Subcutaneous abdominal adipose tissue (tissue), 5 donors: ENCODE results near the gene IFITM5.

ENCODE experiments used
- H3K27ac ChIP-seq: one replicate; pipeline ENCODE4 v1.7.0; 2013; ENCODE audit warnings: low read depth, mild to moderate bottlenecking, inconsistent platforms, low read length, moderate library complexity
- H3K27me3 ChIP-seq, 5 donors: one replicate each; pipeline ENCODE4 v1.7.0; 2013; ENCODE audit warnings: low read length in 5 of 5, inconsistent platforms in 1 of 5; ENCODE audit not compliant: control insufficient read depth in 5 of 5, insufficient read depth in 4 of 5
- H3K36me3 ChIP-seq, 5 donors: one replicate each; pipeline ENCODE4 v1.7.0; 2013; ENCODE audit warnings: low read length in 5 of 5; ENCODE audit not compliant: control insufficient read depth in 5 of 5, insufficient read depth in 5 of 5
- H3K4me1 ChIP-seq, 5 donors: one replicate each; pipeline ENCODE4 v1.7.0; 2013; ENCODE audit warnings: low read length in 5 of 5, mild to moderate bottlenecking in 3 of 5, moderate library complexity in 1 of 5; ENCODE audit not compliant: control insufficient read depth in 5 of 5, insufficient read depth in 5 of 5
- H3K4me3 ChIP-seq, 5 donors: one replicate each; pipeline ENCODE4 v1.7.0; 2013; ENCODE audit warnings: low read length in 5 of 5, low read depth in 1 of 5
- H3K9ac ChIP-seq, 5 donors: one replicate each; pipeline ENCODE4 v1.7.0; 2013; ENCODE audit warnings: low read length in 5 of 5, mild to moderate bottlenecking in 4 of 5, moderate library complexity in 3 of 5
- H3K9me3 ChIP-seq, 5 donors: one replicate each; pipeline ENCODE4 v1.7.0; 2013; ENCODE audit warnings: low read length in 5 of 5; ENCODE audit not compliant: control insufficient read depth in 5 of 5
- donor health status: healthy.
- donor health status: healthy.
- donor health status: healthy.
- donor health status: healthy.
- donor health status: healthy.

Gene IFITM5

GRCh38 chr11:284105-285020 is 15.0 kb downstream of the IFITM5 start:
- Histone ChIP-seq H3K36me3 (no peaks in the 10 kb centered on the region), H3K9me3 (no peaks in the 10 kb centered on the region), H3K27me3 (peaks cover 25 to 68% (median 41%) of the 10 kb centered on the region in 5 donors), H3K4me1 (peaks cover 0 to 36% (median 30%) of the 10 kb centered on the region in 5 donors), H3K27ac (no peak overlapping the region), H3K4me3 (no peak overlapping the region), H3K9ac (no peak overlapping the region)

GRCh38 chr11:283405-284104 is 15.8 kb downstream of the IFITM5 start:
- H3K9me3 ChIP-seq, result no peaks in the 10 kb centered on the region
- H3K4me3 ChIP-seq, result no peak overlapping the region
- H3K27ac ChIP-seq, result no peak overlapping the region
- peaks cover 31 to 76% (median 47%) of the 10 kb centered on the region in 5 donors for H3K27me3 ChIP-seq
- H3K9ac ChIP-seq, result no peak overlapping the region
- no peaks in the 10 kb centered on the region for H3K36me3 ChIP-seq
- peaks cover 0 to 41% (median 32%) of the 10 kb centered on the region in 5 donors for H3K4me1 ChIP-seq

GRCh38 chr11:282630-283360 is 16.5 kb downstream of the IFITM5 start:
- Histone ChIP-seq H3K9ac (no peak overlapping the region), H3K4me1 (peaks cover 0 to 34% (median 26%) of the 10 kb centered on the region in 5 donors), H3K27me3 (peaks cover 38 to 78% (median 51%) of the 10 kb centered on the region in 5 donors), H3K36me3 (no peaks in the 10 kb centered on the region), H3K4me3 (no peak overlapping the region), H3K27ac (no peak overlapping the region), H3K9me3 (no peaks in the 10 kb centered on the region)

- peaks cover 0 to 32% (median 24%) of the 10 kb centered on the region in 5 donors for H3K4me1 ChIP-seq
- H3K9me3 ChIP-seq, result no peaks in the 10 kb centered on the region
- H3K36me3 ChIP-seq, result no peaks in the 10 kb centered on the region
- no peak overlapping the region for H3K27ac ChIP-seq
- H3K4me3 ChIP-seq, result no peak overlapping the region
- H3K27me3 ChIP-seq, result peaks cover 35 to 76% (median 51%) of the 10 kb centered on the region in 5 donors
- no peak overlapping the region for H3K9ac ChIP-seq
Observed at GRCh38 chr11:282171-282570, 17.2 kb downstream of the IFITM5 start.

GRCh38 chr11:281486-282161 is 17.7 kb downstream of the IFITM5 start:
- Histone ChIP-seq H3K36me3 (no peaks in the 10 kb centered on the region), H3K27me3 (peaks cover 33 to 73% (median 51%) of the 10 kb centered on the region in 5 donors), H3K9me3 (no peaks in the 10 kb centered on the region), H3K4me1 (peaks cover 0 to 32% (median 24%) of the 10 kb centered on the region in 5 donors), H3K27ac (no peak overlapping the region), H3K9ac (no peak overlapping the region), H3K4me3 (peak overlapping the region in 2 of 5 donors; percentile 30 to 59)

- H3K27ac ChIP-seq, result no peak overlapping the region
- H3K9me3 ChIP-seq, result no peaks in the 10 kb centered on the region
- no peaks in the 10 kb centered on the region for H3K36me3 ChIP-seq
- H3K9ac ChIP-seq, result no peak overlapping the region
- H3K27me3 ChIP-seq, result peaks cover 33 to 73% (median 51%) of the 10 kb centered on the region in 5 donors
- H3K4me3 ChIP-seq, result peak overlapping the region in 2 of 5 donors; percentile 30 to 59
- H3K4me1 ChIP-seq, result peaks cover 0 to 32% (median 24%) of the 10 kb centered on the region in 5 donors
Observed at GRCh38 chr11:280706-281485, 18.4 kb downstream of the IFITM5 start.

- peak overlapping the region in 3 of 5 donors; percentile 26 to 59 (median 49) for H3K4me3 ChIP-seq
- no peak overlapping the region for H3K27ac ChIP-seq
- H3K27me3 ChIP-seq, result peaks cover 33 to 66% (median 51%) of the 10 kb centered on the region in 5 donors
- no peaks in the 10 kb centered on the region for H3K36me3 ChIP-seq
- H3K9ac ChIP-seq, result no peak overlapping the region
- H3K4me1 ChIP-seq, result peaks cover 0 to 32% (median 24%) of the 10 kb centered on the region in 5 donors
- no peaks in the 10 kb centered on the region for H3K9me3 ChIP-seq
Observed at GRCh38 chr11:279966-280705, 19.2 kb downstream of the IFITM5 start.

GRCh38 chr11:279040-279965 is 20.0 kb downstream of the IFITM5 start:
- peak overlapping the region in 1 of 5 donors; percentile 59 for H3K4me3 ChIP-seq
- H3K9me3 ChIP-seq, result no peaks in the 10 kb centered on the region
- peaks cover 33 to 60% (median 51%) of the 10 kb centered on the region in 5 donors for H3K27me3 ChIP-seq
- no peaks in the 10 kb centered on the region for H3K36me3 ChIP-seq
- H3K27ac ChIP-seq, result no peak overlapping the region
- H3K9ac ChIP-seq, result no peak overlapping the region
- H3K4me1 ChIP-seq, result peaks cover 0 to 32% (median 24%) of the 10 kb centered on the region in 5 donors
